Activated CD8-positive, alpha-beta memory T cell treated with anti-CD3 and anti-CD28 coated beads, Interleukin-2, amount 10 ng/mL, durations not matched to agents 7 days and 5 days (primary cell): Measurements from ENCODE around the gene SF3B3. TPM values are rescaled to one million over a fixed set of nuclear protein-coding genes. Genes with fewer than 3 reads are reported as not detected.
A peak's percentile ranks its signal among the peaks of the same experiment; 100 is the strongest.

Experiments used
- ATAC-seq: fragments of 150-1000 bp; cut with Tn5 transposase; one replicate; pipeline ENCODE4 v1.10.0; 2021; ENCODE audit warnings: moderate library complexity
- CTCF ChIA-PET: fragments of 350-600 bp; sonication (Branson Sonifier 250); formaldehyde crosslinking; loops from one replicate; lab custom pipeline; 2021; ENCODE audit warnings: antibody characterized with exemption; lab: Charles Lee
- DNase-seq: peaks from one replicate; pipeline ENCODE4 v3.0.0-alpha.2; 2020
- H3K27ac Mint-ChIP-seq: one replicate; pipeline ENCODE4 v1.8.0; 2021; ENCODE audit warnings: mild to moderate bottlenecking, mixed read lengths
- H3K27me3 Mint-ChIP-seq: one replicate; pipeline ENCODE4 v1.8.0; 2021; ENCODE audit warnings: mixed read lengths
- H3K36me3 Mint-ChIP-seq: one replicate; pipeline ENCODE4 v1.8.0; 2021; ENCODE audit warnings: mild to moderate bottlenecking, mixed read lengths
- H3K4me1 Mint-ChIP-seq: one replicate; pipeline ENCODE4 v1.8.0; 2021; ENCODE audit warnings: mixed read lengths
- H3K4me3 Mint-ChIP-seq: one replicate; pipeline ENCODE4 v1.8.0; 2021; ENCODE audit warnings: mild to moderate bottlenecking, moderate library complexity, mixed read lengths
- H3K9me3 Mint-ChIP-seq: one replicate; pipeline ENCODE4 v1.8.0; 2022; ENCODE audit warnings: low read depth, mixed read lengths
- total RNA-seq, 2 experiments: library from RNA; stranded (reverse); gene quantifications; one replicate each; pipeline ENCODE4 v1.2.3, GENCODE V29; 2021

SF3B3 gene
- total RNA-seq, 2 experiments from 2014 or later, result 407 to 541 TPM

DNA sequence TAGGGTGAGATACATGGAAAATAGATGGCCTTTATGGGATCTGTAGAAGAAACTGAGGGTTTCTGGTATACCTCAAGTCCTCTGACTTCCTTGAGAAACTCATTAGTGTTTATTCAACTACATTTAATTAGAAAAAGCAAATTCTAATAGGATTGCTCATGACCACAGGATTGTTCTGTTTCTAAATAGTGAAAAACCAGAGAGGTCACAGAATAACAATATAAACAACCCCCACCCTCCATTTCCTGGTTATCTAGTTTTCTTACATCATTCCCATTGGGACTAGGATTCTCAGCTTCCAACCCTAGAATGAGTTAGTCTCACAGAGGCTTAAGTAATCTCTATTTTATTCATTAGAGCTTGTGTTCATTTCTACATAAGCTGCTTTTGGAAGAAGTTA lies 30.0 kb downstream of the SF3B3 start:
- H3K27me3 Mint-ChIP-seq, result no peaks in the 10 kb centered on the region
- DNase-seq, result no peak
- H3K27ac Mint-ChIP-seq, result no peak overlapping the region
- H3K4me3 Mint-ChIP-seq, result no peak overlapping the region
- H3K36me3 Mint-ChIP-seq, result peaks cover 65% of the 10 kb centered on the region
- ATAC-seq, result no peak
- CTCF ChIA-PET, result interaction anchor here (0.9 to 1.7 kb wide), 4 partner anchors 10 to 99 kb away, joined by 3 read pairs; no protein-coding TSS in a partner anchor
- H3K9me3 Mint-ChIP-seq, result no peaks in the 10 kb centered on the region
- peaks cover 3% of the 10 kb centered on the region for H3K4me1 Mint-ChIP-seq

DNA sequence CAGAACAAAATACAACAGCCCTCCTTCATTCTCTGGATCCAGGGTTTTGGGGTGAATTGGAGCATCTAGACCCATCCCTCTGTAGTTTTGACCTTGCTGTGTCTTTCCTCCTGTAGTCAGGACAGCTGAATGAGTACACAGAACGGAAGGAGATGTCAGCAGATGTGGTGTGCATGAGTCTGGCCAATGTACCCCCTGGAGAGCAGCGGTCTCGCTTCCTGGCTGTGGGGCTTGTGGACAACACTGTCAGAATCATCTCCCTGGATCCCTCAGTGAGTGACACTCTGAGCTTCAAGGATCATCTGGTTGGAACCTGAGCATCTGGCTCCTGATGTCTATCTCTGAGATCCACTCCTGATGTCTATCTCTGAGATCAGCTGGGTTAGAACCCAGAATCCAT lies 32.4 kb downstream of the SF3B3 start:
- Mint-ChIP-seq H3K4me1 (peaks cover 2% of the 10 kb centered on the region), H3K36me3 (peaks cover 69% of the 10 kb centered on the region), H3K27ac (no peak overlapping the region)

DNA sequence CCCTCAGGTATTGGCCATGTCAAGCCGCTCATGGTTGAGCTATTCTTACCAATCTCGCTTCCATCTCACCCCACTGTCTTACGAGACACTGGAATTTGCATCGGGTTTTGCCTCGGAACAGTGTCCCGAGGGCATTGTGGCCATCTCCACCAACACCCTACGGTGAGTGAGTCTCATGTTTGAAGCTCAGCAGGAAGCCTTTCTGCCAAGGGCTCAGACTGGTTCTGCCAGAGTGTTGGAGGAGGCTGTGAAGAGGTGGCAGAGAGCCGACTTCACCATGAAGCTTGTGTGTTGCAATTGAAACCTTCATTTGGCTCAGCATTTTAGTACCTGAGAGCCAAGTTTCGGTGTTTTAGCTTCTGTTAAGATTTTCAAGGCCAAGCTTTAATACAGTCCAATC lies 38.0 kb downstream of the SF3B3 start:
- ATAC-seq (no peak), DNase-seq (no peak)
- no peak overlapping the region for H3K4me3 Mint-ChIP-seq
- no peak overlapping the region for H3K27ac Mint-ChIP-seq
- no peaks in the 10 kb centered on the region for H3K27me3 Mint-ChIP-seq
- H3K4me1 Mint-ChIP-seq, result peaks cover 4% of the 10 kb centered on the region
- CTCF ChIA-PET, result interaction anchor here (1.2 to 1.6 kb wide), 3 partner anchors 21 to 53 kb away, joined by 3 to 5 read pairs (median 4); no protein-coding TSS in a partner anchor
- peaks cover 78% of the 10 kb centered on the region for H3K36me3 Mint-ChIP-seq
- H3K9me3 Mint-ChIP-seq, result no peaks in the 10 kb centered on the region

More for the DNA sequence above, 32.4 kb downstream of the SF3B3 start:
- Mint-ChIP-seq H3K27me3 (no peaks in the 10 kb centered on the region), H3K9me3 (no peaks in the 10 kb centered on the region), H3K4me3 (no peak overlapping the region)
- no peak for DNase-seq
- CTCF ChIA-PET, result interaction anchor here (1.0 to 1.2 kb wide), 2 partner anchors 79 to 302 kb away, joined by 3 read pairs; no protein-coding TSS in a partner anchor
- no peak for ATAC-seq

DNA sequence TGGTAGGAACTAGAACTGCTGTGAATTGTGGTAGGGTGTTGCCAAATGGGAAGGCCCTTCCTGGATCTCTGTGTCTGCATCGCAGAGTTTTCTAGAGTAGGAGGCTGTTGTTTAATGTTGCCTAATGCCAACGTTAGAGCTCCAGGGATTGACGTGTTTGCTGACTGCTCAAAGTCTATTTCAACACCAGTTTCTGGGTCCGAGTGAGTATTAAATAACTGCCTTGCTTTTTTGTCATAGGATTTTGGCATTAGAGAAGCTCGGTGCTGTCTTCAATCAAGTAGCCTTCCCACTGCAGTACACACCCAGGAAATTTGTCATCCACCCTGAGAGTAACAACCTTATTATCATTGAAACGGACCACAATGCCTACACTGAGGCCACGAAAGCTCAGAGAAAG lies 40.0 kb downstream of the SF3B3 start:
- Mint-ChIP-seq H3K27ac (no peak overlapping the region), H3K4me3 (no peak overlapping the region), H3K4me1 (peaks cover 4% of the 10 kb centered on the region), H3K9me3 (no peaks in the 10 kb centered on the region), H3K36me3 (peaks cover 76% of the 10 kb centered on the region), H3K27me3 (no peaks in the 10 kb centered on the region)
- ATAC-seq (no peak), DNase-seq (no peak)
- CTCF ChIA-PET, result interaction anchor here (1.1 kb wide), 2 partner anchors 9 to 31 kb away, joined by 3 to 6 read pairs; no protein-coding TSS in a partner anchor

- H3K27me3 Mint-ChIP-seq, result no peaks in the 10 kb centered on the region
- no peak for DNase-seq
- ATAC-seq, result no peak
- H3K4me1 Mint-ChIP-seq, result peaks cover 7% of the 10 kb centered on the region
- CTCF ChIA-PET, result interaction anchor here (1.1 kb wide), 1 partner anchor 32 kb away, joined by 6 read pairs; no protein-coding TSS in a partner anchor
- no peak overlapping the region for H3K4me3 Mint-ChIP-seq
- peaks cover 72% of the 10 kb centered on the region for H3K36me3 Mint-ChIP-seq
- no peak overlapping the region for H3K27ac Mint-ChIP-seq
- no peaks in the 10 kb centered on the region for H3K9me3 Mint-ChIP-seq
Observed at GRCh38 chr16:70565053-70565452, 41.4 kb downstream of the SF3B3 start.

GRCh38 chr16:70568601-70569237 lies 45.1 kb downstream of the SF3B3 start:
- CTCF ChIA-PET, result no interaction called here
- Mint-ChIP-seq H3K9me3 (no peaks in the 10 kb centered on the region), H3K36me3 (peaks cover 75% of the 10 kb centered on the region), H3K27ac (no peak overlapping the region), H3K4me3 (no peak overlapping the region), H3K27me3 (no peaks in the 10 kb centered on the region), H3K4me1 (peaks cover 28% of the 10 kb centered on the region)
- ATAC-seq, result no peak
- DNase-seq, result no peak

DNA sequence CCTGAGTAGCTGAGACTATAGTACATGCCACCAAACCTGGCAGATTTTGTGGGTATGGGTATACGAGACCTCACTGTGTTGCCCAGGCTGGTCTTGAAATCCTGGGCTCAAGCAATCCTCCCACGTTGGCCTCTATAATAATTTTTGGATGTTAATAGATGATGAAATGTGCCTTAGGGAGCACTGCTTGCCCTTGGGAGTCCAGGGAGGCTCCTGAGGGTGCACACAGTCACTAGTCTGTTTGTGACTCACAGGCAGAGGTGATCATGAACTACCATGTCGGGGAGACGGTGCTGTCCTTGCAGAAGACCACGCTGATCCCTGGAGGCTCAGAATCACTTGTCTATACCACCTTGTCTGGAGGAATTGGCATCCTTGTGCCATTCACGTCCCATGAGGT lies 46.1 kb downstream of the SF3B3 start:
- H3K27ac Mint-ChIP-seq, result no peak overlapping the region
- H3K4me3 Mint-ChIP-seq, result no peak overlapping the region
- H3K27me3 Mint-ChIP-seq, result no peaks in the 10 kb centered on the region
- H3K4me1 Mint-ChIP-seq, result peaks cover 28% of the 10 kb centered on the region
- peaks cover 68% of the 10 kb centered on the region for H3K36me3 Mint-ChIP-seq
- no peak for DNase-seq
- H3K9me3 Mint-ChIP-seq, result no peaks in the 10 kb centered on the region
- CTCF ChIA-PET, result interaction anchor here (0.8 kb wide), 1 partner anchor 16 kb away, joined by 3 read pairs; no protein-coding TSS in a partner anchor
- ATAC-seq, result no peak

DNA sequence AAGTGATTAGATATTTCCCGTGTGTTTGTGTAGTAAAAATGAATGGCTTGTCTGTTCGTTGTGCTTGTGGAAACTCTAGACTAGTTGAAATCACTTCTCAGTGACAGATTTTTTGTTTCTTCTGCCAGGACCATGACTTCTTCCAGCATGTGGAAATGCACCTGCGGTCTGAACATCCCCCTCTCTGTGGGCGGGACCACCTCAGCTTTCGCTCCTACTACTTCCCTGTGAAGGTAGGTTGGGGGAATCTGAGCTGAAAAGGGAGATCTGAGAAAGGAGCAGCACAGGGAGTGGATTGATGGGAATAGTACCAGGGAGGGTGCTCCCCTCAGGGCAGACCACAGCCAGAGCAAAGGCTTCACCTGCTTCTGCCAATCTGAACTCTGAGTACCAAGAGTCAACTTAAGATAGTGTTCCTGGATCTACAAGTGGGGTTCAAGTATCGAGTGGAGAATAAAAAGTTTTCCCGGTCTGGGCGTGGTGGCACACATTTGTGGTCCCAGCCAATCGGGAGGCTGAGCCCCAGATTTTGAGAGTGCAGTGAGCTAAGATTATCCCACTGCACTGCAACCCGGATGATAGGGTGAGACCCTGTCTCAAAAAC lies 47.5 kb downstream of the SF3B3 start:
- DNase-seq (no peak), ATAC-seq (no peak)
- Mint-ChIP-seq H3K4me3 (no peak overlapping the region), H3K27me3 (no peaks in the 10 kb centered on the region), H3K4me1 (peaks cover 30% of the 10 kb centered on the region), H3K9me3 (no peaks in the 10 kb centered on the region), H3K36me3 (peaks cover 61% of the 10 kb centered on the region), H3K27ac (peak overlapping the region; percentile 4)
- CTCF ChIA-PET, result no interaction called here

DNA sequence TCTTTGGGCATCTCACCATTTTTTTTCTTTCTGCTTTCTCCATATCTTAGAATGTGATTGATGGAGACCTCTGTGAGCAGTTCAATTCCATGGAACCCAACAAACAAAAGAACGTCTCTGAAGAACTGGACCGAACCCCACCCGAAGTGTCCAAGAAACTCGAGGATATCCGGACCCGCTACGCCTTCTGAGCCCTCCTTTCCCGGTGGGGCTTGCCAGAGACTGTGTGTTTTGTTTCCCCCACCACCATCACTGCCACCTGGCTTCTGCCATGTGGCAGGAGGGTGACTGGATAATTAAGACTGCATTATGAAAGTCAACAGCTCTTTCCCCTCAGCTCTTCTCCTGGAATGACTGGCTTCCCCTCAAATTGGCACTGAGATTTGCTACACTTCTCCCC lies 48.0 kb downstream of the SF3B3 start:
- Mint-ChIP-seq H3K9me3 (no peaks in the 10 kb centered on the region), H3K27me3 (no peaks in the 10 kb centered on the region), H3K4me3 (no peak overlapping the region), H3K4me1 (peaks cover 34% of the 10 kb centered on the region), H3K27ac (peak overlapping the region; percentile 60), H3K36me3 (peaks cover 57% of the 10 kb centered on the region)
- CTCF ChIA-PET, result no interaction called here
- no peak for ATAC-seq
- no peak for DNase-seq

GRCh38 chr16:70572050-70572925 lies 48.7 kb downstream of the SF3B3 start:
- Mint-ChIP-seq H3K36me3 (peaks cover 52% of the 10 kb centered on the region), H3K4me1 (peaks cover 34% of the 10 kb centered on the region), H3K27me3 (no peaks in the 10 kb centered on the region), H3K27ac (peak overlapping the region; percentile 60), H3K4me3 (no peak overlapping the region), H3K9me3 (no peaks in the 10 kb centered on the region)
- CTCF ChIA-PET, result no interaction called here
- no peak for DNase-seq
- ATAC-seq, result no peak

GRCh38 chr16:70572926-70573270 lies 49.3 kb downstream of the SF3B3 start:
- Mint-ChIP-seq H3K36me3 (peaks cover 50% of the 10 kb centered on the region), H3K4me3 (no peak overlapping the region), H3K9me3 (no peaks in the 10 kb centered on the region), H3K4me1 (peaks cover 34% of the 10 kb centered on the region), H3K27me3 (no peaks in the 10 kb centered on the region), H3K27ac (no peak overlapping the region)
- no peak for DNase-seq
- no peak for ATAC-seq
- CTCF ChIA-PET, result no interaction called here

GRCh38 chr16:70573451-70574121 lies 50.0 kb downstream of the SF3B3 start:
- no peak overlapping the region for H3K4me3 Mint-ChIP-seq
- CTCF ChIA-PET, result interaction anchor here (1.0 kb wide), 1 partner anchor 79 kb away, joined by 3 read pairs; no protein-coding TSS in a partner anchor
- ATAC-seq, result no peak

More at GRCh38 chr16:70573451-70574121, 50.0 kb downstream of the SF3B3 start:
- Mint-ChIP-seq H3K4me1 (peaks cover 34% of the 10 kb centered on the region), H3K36me3 (peaks cover 43% of the 10 kb centered on the region), H3K27ac (peak overlapping the region; percentile 0), H3K9me3 (no peaks in the 10 kb centered on the region), H3K27me3 (no peaks in the 10 kb centered on the region)
- DNase-seq, result no peak
